GM12874 (cell line): ENCODE data around the gene PHACTR3.

ENCODE experiments used
- CTCF ChIP-seq: IDR thresholded peaks from 2 replicates; pipeline ENCODE4 v1.5.1; 2011; ENCODE audit warnings: low read depth, mild to moderate bottlenecking, control low read depth, low read length, moderate library complexity; ENCODE audit not compliant: insufficient read depth

PHACTR3 gene

DNA sequence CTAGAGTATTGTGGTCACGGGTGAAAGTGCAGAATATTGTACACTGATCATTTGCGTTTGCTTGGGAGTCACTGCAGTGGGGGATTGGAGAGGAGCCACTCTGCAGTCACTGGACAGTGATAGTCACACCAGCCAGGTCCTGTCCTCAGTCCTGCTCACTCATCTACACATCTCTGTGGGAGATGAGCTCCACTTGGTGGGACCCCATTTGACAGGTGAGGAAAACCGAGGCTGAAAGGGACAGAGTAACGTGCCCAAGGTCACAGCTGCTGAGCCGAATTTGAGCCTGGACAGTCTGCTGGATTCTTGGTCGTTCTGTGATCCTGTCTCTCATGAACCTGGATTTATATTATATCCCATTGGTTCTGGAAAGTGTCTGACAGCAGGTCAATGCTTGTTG is 17.7 kb upstream of the PHACTR3 start:
- no peak for TF ChIP-seq CTCF

- no peak for TF ChIP-seq CTCF
Observed at GRCh38 chr20:59587570-59587969, 16.8 kb upstream of the PHACTR3 start.

GRCh38 chr20:59588236-59588855 is 16.0 kb upstream of the PHACTR3 start:
- TF ChIP-seq CTCF = no peak

- no peak for TF ChIP-seq CTCF
Observed at GRCh38 chr20:59589086-59589684, 15.2 kb upstream of the PHACTR3 start.

DNA sequence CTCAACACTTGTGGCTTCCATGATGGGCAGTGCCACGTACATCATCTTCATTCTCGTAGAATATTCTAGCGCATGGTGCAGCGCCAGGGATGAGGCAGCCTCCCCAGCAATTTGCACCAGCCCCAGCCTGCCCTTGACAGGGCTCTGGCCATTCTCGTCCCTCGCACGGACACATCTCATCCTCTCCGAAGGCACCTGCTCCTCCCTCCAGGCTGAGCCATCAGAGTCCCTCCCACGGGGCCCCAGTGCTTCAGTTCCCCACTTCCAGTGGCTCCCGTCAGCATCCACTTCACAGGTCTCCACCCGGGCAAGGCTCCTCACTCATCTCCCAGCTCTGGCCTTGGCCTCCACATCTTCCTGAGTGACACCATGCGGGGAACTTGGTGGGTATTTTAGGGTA is 13.3 kb upstream of the PHACTR3 start:
- TF ChIP-seq CTCF = no peak

- TF ChIP-seq CTCF = no peak
Observed at GRCh38 chr20:59596690-59597089, 7.7 kb upstream of the PHACTR3 start.

DNA sequence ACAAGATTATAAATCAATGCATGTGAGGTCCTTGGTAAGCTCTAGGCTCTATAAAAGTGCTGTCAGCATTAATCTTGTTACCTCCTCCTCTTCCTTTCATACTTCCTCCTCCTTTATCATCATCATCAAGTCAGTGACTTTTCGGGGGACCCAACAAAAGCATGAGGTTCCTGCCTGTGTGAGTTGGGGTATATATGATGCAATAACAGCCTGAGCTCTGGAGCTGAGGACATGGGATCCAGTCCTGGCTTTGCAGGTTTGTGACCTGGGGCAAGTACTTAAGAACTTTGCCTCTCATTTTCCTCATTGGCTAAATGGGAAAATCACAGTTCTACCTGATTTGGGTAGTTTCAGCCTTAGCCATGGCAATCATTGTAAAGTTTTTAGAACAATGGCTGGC is 7.1 kb upstream of the PHACTR3 start:
- TF ChIP-seq CTCF = no peak
